Astrocyte (in vitro differentiated cells and primary cell): ENCODE data around the gene IDH3A.

Experiments
- EZH2 ChIP-seq: IDR thresholded peaks from 2 replicates; pipeline ENCODE4 v1.6.1; 2012; ENCODE audit warnings: mild to moderate bottlenecking, low read length, inconsistent platforms; ENCODE audit not compliant: insufficient read depth
- TF ChIP-seq, protein P1 (sequence below): IDR thresholded peaks from 2 replicates; pipeline ENCODE4 v1.5.1; 2011; ENCODE audit warnings: low read depth, mild to moderate bottlenecking, inconsistent platforms, low read length, moderate library complexity; ENCODE audit not compliant: insufficient read depth

DNA sequence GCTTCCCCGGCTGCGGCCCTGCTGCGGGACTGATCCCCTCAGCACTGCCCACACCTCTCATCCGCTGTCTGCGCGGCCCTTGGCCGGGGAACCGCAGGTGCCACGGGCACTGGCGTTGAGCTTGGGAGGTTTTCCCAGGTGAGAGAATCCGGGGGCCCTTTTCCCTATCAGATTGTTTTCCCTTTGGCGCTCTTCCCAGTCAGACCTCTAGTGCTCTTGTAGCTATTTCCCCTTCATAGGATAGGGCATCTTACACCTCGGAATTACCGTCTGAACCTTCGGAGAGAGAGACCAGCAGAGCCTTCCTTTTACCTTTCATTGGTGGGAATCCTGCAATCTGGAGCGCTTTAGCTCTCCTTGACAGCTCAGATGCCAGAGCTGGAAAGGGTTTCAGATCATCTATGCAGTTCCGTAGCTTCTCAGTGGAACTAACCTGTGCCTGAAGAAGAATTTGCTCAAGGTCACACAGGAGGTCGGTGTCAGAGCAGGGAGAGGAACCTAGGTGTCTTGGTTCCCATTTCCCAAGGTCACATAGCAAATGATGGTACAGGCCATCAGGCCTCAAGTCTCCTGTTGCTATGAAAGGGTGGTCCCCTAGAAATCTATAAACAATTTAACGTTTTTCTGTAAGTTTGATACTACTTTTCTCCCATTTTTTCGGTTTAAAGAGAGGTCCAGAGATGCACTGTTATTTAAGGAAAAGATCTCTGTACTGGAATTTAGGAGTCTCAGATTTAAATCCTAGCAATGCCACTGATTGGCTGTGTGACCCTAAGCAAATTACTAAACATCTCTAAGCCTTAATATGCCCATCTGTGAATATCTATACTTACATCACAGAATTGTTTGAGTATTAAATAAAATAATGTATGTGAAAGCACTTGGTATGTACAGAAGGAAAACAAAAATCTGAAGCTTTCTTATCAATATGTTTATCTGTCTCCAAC is 916 bp downstream of the IDH3A start:
- TF ChIP-seq, protein P1, sequence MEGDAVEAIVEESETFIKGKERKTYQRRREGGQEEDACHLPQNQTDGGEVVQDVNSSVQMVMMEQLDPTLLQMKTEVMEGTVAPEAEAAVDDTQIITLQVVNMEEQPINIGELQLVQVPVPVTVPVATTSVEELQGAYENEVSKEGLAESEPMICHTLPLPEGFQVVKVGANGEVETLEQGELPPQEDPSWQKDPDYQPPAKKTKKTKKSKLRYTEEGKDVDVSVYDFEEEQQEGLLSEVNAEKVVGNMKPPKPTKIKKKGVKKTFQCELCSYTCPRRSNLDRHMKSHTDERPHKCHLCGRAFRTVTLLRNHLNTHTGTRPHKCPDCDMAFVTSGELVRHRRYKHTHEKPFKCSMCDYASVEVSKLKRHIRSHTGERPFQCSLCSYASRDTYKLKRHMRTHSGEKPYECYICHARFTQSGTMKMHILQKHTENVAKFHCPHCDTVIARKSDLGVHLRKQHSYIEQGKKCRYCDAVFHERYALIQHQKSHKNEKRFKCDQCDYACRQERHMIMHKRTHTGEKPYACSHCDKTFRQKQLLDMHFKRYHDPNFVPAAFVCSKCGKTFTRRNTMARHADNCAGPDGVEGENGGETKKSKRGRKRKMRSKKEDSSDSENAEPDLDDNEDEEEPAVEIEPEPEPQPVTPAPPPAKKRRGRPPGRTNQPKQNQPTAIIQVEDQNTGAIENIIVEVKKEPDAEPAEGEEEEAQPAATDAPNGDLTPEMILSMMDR = no peak
- no peak for TF ChIP-seq EZH2
